K562 (cell line): ENCODE measurements around the gene ELP5. TPM values are rescaled to one million over a fixed set of nuclear protein-coding genes. Genes with fewer than 3 reads are reported as not detected.

Source experiments
- CCNT2 ChIP-seq: IDR thresholded peaks from 2 replicates; pipeline ENCODE4 v1.6.1; 2011; ENCODE audit warnings: borderline replicate concordance, low read depth, mild to moderate bottlenecking, moderate library complexity, mixed read lengths, low read length; ENCODE audit not compliant: insufficient read length; ENCODE audit errors: extremely low read depth
- CREB1 ChIP-seq, 2 experiments: sonication (generic) in 1 of 2; formaldehyde crosslinking in 1 of 2; IDR thresholded peaks; 2 replicates each; pipeline versions ENCODE4 v1.6.1 to v1.8.0; 2012 to 2022; ENCODE audit warnings: inconsistent platforms in 1 of 2, mild to moderate bottlenecking in 1 of 2, missing genetic modification reagents in 1 of 2, moderate library complexity in 1 of 2
- ETV6 ChIP-seq, 3 experiments: fragments of 150-350 bp in 1 of 3; sonication (generic) in 1 of 3; formaldehyde crosslinking in 1 of 3; IDR thresholded peaks; 2 replicates each; pipeline versions ENCODE4 v1.6.1 to v1.8.0; 2014 to 2022; ENCODE audit warnings: borderline replicate concordance in 2 of 3, low read depth in 2 of 3, antibody characterized with exemption in 1 of 3, low read length in 1 of 3, mild to moderate bottlenecking in 1 of 3, missing genetic modification reagents in 1 of 3
- EZH2 ChIP-seq: IDR thresholded peaks from 2 replicates; pipeline ENCODE4 v1.6.1; 2012; ENCODE audit warnings: low read depth, mild to moderate bottlenecking, inconsistent platforms, low read length, borderline replicate concordance
- IRF2 ChIP-seq: sonication (generic); formaldehyde crosslinking; IDR thresholded peaks from 2 replicates; pipeline ENCODE4 v1.8.1; 2022; ENCODE audit warnings: mild to moderate bottlenecking, missing genetic modification reagents
- LEF1 ChIP-seq: fragments of 450-650 bp; IDR thresholded peaks from 2 replicates; pipeline ENCODE4 v1.6.1; 2016; ENCODE audit warnings: mild to moderate bottlenecking
- MYNN ChIP-seq, 2 experiments: sonication (generic); formaldehyde crosslinking in 1 of 2; IDR thresholded peaks; 2 replicates each; pipeline versions ENCODE4 v1.5.0 to v1.6.1; 2016 to 2020; ENCODE audit warnings: antibody characterized with exemption in 1 of 2, missing genetic modification reagents in 1 of 2
- TEAD4 ChIP-seq, 2 experiments: sonication (generic) in 1 of 2; formaldehyde crosslinking in 1 of 2; IDR thresholded peaks; 2 replicates each; pipeline versions ENCODE4 v1.6.1 to v1.8.0; 2012 to 2022; ENCODE audit warnings: borderline replicate concordance in 1 of 2, inconsistent platforms in 1 of 2, low read length in 1 of 2, mild to moderate bottlenecking in 1 of 2, missing genetic modification reagents in 1 of 2
- polyA plus RNA-seq, 8 experiments: library from polyadenylated mRNA; depleted of rRNA in 4 of 8; stranded (reverse) in 5 of 8; unstranded in 3 of 8; fragments of >200 nt; fragmentation: Nextera tagmentation in 2 of 8; fragmentation: Illumina TruSeq in 1 of 8; extraction: Ambion mirVana in 2 of 8; extraction: Trizol in 1 of 8; gene quantifications; 2 replicates each; pipeline versions ENCODE4 v1.2.1 to v1.2.3, GENCODE V29; 2011 to 2014; ENCODE audit warnings: inconsistent platforms in 1 of 8, missing spikeins in 1 of 8
- total RNA-seq, 7 experiments: library from RNA; depleted of rRNA in 6 of 7; stranded (reverse); fragments of >200 nt in 6 of 7; fragmentation: Illumina TruSeq in 2 of 7; extraction: Trizol in 2 of 7; gene quantifications; 2 replicates each; pipeline versions ENCODE4 v1.2.1 to v1.2.3, GENCODE V29; 2011 to 2021; ENCODE audit warnings: low replicate concordance in 1 of 7
- TF ChIP-seq, protein P1 (sequence below), 3 experiments: fragments of 200-800 bp in 1 of 3; fragments of 250-450 bp in 1 of 3; fragments of 450-650 bp in 1 of 3; sonication (Bioruptor Pico) in 1 of 3; sonication (Bioruptor generic) in 1 of 3; formaldehyde crosslinking in 1 of 3; IDR thresholded peaks; 2 replicates each; pipeline versions ENCODE4 v1.6.1 to v1.8.0; 2016 to 2022; ENCODE audit warnings: mild to moderate bottlenecking in 2 of 3, missing genetic modification characterization in 2 of 3, missing compliant biosample characterization in 1 of 3, moderate library complexity in 1 of 3
- TF ChIP-seq, protein P2 (sequence below): sonication (generic); formaldehyde crosslinking; IDR thresholded peaks from 2 replicates; pipeline ENCODE4 v1.8.1; 2023; ENCODE audit warnings: mild to moderate bottlenecking, missing genetic modification reagents, moderate library complexity

ELP5 gene
- total and polyA plus RNA-seq, 9 of the 15 experiments (the other 6 are each of a cell fraction or from before 2014, with no cell fraction given), result 25.7 to 77.9 (median 52.9) TPM

DNA sequence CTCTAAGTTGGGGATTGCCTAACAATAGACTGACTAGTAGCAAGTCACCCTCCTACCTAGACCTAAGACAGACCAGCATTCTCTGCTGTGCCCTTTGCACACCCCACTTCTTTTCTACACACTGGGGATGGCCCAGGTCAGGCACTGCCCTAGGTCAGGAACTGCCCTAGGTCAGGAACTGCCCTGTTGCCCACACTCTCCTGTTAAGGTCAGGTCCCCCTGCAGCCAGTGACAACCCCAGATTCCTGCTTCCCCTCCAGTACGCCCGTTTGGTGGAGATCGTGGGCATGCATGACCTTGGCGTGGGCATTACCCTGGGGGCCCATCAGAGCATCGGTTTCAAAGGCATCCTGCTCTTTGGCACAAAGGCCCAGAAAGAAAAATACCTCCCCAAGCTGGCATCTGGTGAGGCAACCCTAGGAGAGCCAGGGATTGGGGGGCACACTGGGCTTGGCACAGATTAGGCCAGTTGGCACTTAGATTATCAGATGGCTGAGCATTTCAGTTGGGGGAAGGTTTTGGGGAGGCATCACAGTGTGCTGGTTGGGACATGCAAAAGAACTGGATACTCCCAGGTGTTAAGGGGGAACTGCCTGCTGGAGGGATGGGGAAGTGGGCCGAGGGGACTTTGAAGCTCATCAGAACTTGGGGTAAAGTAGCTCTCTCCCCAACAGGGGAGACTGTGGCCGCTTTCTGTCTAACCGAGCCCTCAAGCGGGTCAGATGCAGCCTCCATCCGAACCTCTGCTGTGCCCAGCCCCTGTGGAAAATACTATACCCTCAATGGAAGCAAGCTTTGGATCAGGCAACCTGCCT is 30.5 kb upstream of the ELP5 start (continued):
- TF ChIP-seq MYNN (IDR thresholded peaks at IDR 0.05) (0 out of 2 replicates have a peak, but pooled peaks have one; percentile 6), MYNN (CRISPR knock-in tag; IDR thresholded peaks at IDR 0.05) (no peak), CREB1 (IDR thresholded peaks at IDR 0.05) (no peak), CREB1 (CRISPR knock-in tag; IDR thresholded peaks at IDR 0.05) (no peak), IRF2 (no peak), LEF1 (no peak), ETV6 (IDR thresholded peaks at IDR 0.05; ENCODE audit: borderline replicate concordance in 1 of 2, low read depth in 2 of 2, low read length in 1 of 2) (no peak), ETV6 (CRISPR knock-in tag; IDR thresholded peaks at IDR 0.05; ENCODE audit: borderline replicate concordance) (no peak), EZH2 (no peak), TEAD4 (IDR thresholded peaks at IDR 0.05; ENCODE audit: low read length) (no peak), TEAD4 (CRISPR knock-in tag; IDR thresholded peaks at IDR 0.05; ENCODE audit: borderline replicate concordance) (no peak), CCNT2 (peak; percentile 18)
- TF ChIP-seq, protein P1, sequence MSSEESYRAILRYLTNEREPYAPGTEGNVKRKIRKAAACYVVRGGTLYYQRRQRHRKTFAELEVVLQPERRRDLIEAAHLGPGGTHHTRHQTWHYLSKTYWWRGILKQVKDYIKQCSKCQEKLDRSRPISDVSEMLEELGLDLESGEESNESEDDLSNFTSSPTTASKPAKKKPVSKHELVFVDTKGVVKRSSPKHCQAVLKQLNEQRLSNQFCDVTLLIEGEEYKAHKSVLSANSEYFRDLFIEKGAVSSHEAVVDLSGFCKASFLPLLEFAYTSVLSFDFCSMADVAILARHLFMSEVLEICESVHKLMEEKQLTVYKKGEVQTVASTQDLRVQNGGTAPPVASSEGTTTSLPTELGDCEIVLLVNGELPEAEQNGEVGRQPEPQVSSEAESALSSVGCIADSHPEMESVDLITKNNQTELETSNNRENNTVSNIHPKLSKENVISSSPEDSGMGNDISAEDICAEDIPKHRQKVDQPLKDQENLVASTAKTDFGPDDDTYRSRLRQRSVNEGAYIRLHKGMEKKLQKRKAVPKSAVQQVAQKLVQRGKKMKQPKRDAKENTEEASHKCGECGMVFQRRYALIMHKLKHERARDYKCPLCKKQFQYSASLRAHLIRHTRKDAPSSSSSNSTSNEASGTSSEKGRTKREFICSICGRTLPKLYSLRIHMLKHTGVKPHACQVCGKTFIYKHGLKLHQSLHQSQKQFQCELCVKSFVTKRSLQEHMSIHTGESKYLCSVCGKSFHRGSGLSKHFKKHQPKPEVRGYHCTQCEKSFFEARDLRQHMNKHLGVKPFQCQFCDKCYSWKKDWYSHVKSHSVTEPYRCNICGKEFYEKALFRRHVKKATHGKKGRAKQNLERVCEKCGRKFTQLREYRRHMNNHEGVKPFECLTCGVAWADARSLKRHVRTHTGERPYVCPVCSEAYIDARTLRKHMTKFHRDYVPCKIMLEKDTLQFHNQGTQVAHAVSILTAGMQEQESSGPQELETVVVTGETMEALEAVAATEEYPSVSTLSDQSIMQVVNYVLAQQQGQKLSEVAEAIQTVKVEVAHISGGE (CRISPR knock-in tag; IDR thresholded peaks at IDR 0.05), result no peak
- TF ChIP-seq, protein P2, sequence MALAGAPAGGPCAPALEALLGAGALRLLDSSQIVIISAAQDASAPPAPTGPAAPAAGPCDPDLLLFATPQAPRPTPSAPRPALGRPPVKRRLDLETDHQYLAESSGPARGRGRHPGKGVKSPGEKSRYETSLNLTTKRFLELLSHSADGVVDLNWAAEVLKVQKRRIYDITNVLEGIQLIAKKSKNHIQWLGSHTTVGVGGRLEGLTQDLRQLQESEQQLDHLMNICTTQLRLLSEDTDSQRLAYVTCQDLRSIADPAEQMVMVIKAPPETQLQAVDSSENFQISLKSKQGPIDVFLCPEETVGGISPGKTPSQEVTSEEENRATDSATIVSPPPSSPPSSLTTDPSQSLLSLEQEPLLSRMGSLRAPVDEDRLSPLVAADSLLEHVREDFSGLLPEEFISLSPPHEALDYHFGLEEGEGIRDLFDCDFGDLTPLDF (CRISPR knock-in tag), result no peak
